ENCODE data around the gene CRYM.
A peak's percentile ranks its signal among the peaks of the same experiment; 100 is the strongest.

CRYM gene

DNA sequence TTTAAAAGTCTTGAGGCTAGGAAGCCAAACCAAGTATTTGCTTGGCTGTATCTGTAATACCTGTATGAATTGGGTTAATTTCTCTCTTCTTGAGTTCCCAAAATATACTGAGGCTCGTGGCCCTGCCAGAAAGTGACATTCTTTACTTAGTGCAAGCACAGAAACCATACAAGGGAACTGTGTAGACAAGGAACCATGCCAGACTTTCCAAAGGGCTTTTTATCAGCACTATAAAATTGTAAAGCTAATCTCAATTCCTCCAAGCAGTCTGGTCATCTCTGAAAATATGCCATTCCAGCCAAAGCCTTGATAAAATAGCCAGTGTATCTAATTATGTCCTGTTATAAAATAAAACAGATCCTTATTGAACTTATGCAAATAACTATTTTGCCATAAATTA, 7.2 kb upstream of the CRYM start:
- Histone ChIP-seq H3K9me3 (ENCODE audit: control insufficient read depth, low read length) (no peaks in the 10 kb centered on the region), H2AK5ac (ENCODE audit: low read length, severe bottlenecking) (no peak overlapping the region), H3K4ac (ENCODE audit: low read depth in 1 of 2, low read length in 2 of 2) (no peak overlapping the region), H3K23ac (ENCODE audit: low read length in 2 of 2) (no peak overlapping the region), H2BK5ac (ENCODE audit: low read depth, low read length, poor library complexity, severe bottlenecking) (no peak overlapping the region), H3K4me3 (ENCODE audit: insufficient read depth in 1 of 2, low read depth in 1 of 2, low read length in 2 of 2) (no peak overlapping the region), H3K18ac (ENCODE audit: low read depth in 1 of 2, low read length in 2 of 2) (no peak overlapping the region), H2BK12ac (ENCODE audit: low read length in 2 of 2) (no peak overlapping the region), H4K8ac (ENCODE audit: low read length) (no peak overlapping the region), H3K27ac (ENCODE audit: low read length, poor library complexity, severe bottlenecking) (no peak overlapping the region), H3K14ac (ENCODE audit: low read length in 2 of 2) (no peak overlapping the region), H3K4me1 (ENCODE audit: control insufficient read depth, insufficient read depth, low read depth, low read length) (peaks cover 1% of the 10 kb centered on the region), H3K4me2 (ENCODE audit: low read length, poor library complexity, severe bottlenecking) (no peak overlapping the region), H3K36me3 (ENCODE audit: control insufficient read depth in 1 of 2, insufficient read depth in 2 of 2, low read depth in 1 of 2, low read length in 2 of 2) (peaks cover 0 to 23% of the 10 kb centered on the region in 2 experiments), H3K9ac (ENCODE audit: low read length) (no peak overlapping the region), H2AFZ (ENCODE audit: low read depth, low read length) (no peak overlapping the region), H3K79me1 (replicated peaks; ENCODE audit: low read length, poor library complexity, severe bottlenecking) (no peaks in the 10 kb centered on the region), H2BK120ac (ENCODE audit: low read depth, low read length) (no peak overlapping the region), H4K91ac (ENCODE audit: low read length) (no peak overlapping the region), H3K27me3 (ENCODE audit: control insufficient read depth in 1 of 2, insufficient read depth in 1 of 2, low read length in 2 of 2) (peaks cover 0 to 8% of the 10 kb centered on the region in 2 experiments), H2BK15ac (ENCODE audit: low read depth, poor library complexity, severe bottlenecking) (no peak overlapping the region)
- no peak for DNase-seq
- 58% methylated on average over 1 of the region's 1 CpG for WGBS

DNA sequence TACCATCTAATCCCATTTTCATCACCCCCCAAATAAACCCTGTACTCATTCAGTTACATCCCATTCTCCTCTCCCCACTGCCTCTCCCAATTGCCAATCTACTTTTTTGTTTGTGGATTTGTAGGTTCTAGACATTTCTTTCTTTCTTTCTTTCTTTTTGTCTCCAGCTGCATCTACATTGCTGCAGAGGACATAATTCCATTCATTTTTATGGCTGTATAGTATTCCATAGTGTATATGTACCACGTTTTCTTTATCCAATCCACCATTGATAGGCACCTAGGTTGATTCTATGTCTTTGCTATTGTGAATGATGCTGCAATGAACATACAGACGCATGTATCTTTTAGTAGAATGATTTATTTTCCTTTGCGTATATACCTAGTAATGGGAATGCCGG, 6.3 kb upstream of the CRYM start:
- H2AK5ac ChIP-seq (ENCODE audit: low read length, severe bottlenecking): no peak overlapping the region
- no peak for DNase-seq
- no peak overlapping the region for H3K4ac ChIP-seq (ENCODE audit: low read depth in 1 of 2, low read length in 2 of 2)
- peak overlapping the region; percentile 97 for H3K4me2 ChIP-seq (ENCODE audit: low read length, poor library complexity, severe bottlenecking)
- peaks cover 0 to 10% of the 10 kb centered on the region in 2 experiments for H3K27me3 ChIP-seq (ENCODE audit: control insufficient read depth in 1 of 2, insufficient read depth in 1 of 2, low read length in 2 of 2)
- H2BK15ac ChIP-seq (ENCODE audit: low read depth, poor library complexity, severe bottlenecking): no peak overlapping the region
- H3K18ac ChIP-seq (ENCODE audit: low read depth in 1 of 2, low read length in 2 of 2): no peak overlapping the region
- H3K14ac ChIP-seq (ENCODE audit: low read length in 2 of 2): no peak overlapping the region
- no peak overlapping the region for H3K23ac ChIP-seq (ENCODE audit: low read length in 2 of 2)
- no peak overlapping the region for H4K8ac ChIP-seq (ENCODE audit: low read length)
- 100% methylated on average over 2 of the region's 4 CpGs for WGBS
- no peak overlapping the region for H2BK12ac ChIP-seq (ENCODE audit: low read length in 2 of 2)
- no peak overlapping the region for H3K27ac ChIP-seq (ENCODE audit: low read length, poor library complexity, severe bottlenecking)
- H3K79me1 ChIP-seq (replicated peaks; ENCODE audit: low read length, poor library complexity, severe bottlenecking): no peaks in the 10 kb centered on the region
- no peak overlapping the region for H2BK5ac ChIP-seq (ENCODE audit: low read depth, low read length, poor library complexity, severe bottlenecking)
- peak overlapping the region; percentile 75 for H3K9ac ChIP-seq (ENCODE audit: low read length)
- peak overlapping the region in 1 of 2 experiments; percentile 74 for H3K4me3 ChIP-seq (ENCODE audit: insufficient read depth in 1 of 2, low read depth in 1 of 2, low read length in 2 of 2)
- H2BK120ac ChIP-seq (ENCODE audit: low read depth, low read length): no peak overlapping the region
- H3K9me3 ChIP-seq (ENCODE audit: control insufficient read depth, low read length): no peaks in the 10 kb centered on the region
- H2AFZ ChIP-seq (ENCODE audit: low read depth, low read length): no peak overlapping the region
- H3K4me1 ChIP-seq (ENCODE audit: control insufficient read depth, insufficient read depth, low read depth, low read length): peaks cover 1% of the 10 kb centered on the region
- H4K91ac ChIP-seq (ENCODE audit: low read length): no peak overlapping the region
- peaks cover 0 to 14% of the 10 kb centered on the region in 2 experiments for H3K36me3 ChIP-seq (ENCODE audit: control insufficient read depth in 1 of 2, insufficient read depth in 2 of 2, low read depth in 1 of 2, low read length in 2 of 2)

DNA sequence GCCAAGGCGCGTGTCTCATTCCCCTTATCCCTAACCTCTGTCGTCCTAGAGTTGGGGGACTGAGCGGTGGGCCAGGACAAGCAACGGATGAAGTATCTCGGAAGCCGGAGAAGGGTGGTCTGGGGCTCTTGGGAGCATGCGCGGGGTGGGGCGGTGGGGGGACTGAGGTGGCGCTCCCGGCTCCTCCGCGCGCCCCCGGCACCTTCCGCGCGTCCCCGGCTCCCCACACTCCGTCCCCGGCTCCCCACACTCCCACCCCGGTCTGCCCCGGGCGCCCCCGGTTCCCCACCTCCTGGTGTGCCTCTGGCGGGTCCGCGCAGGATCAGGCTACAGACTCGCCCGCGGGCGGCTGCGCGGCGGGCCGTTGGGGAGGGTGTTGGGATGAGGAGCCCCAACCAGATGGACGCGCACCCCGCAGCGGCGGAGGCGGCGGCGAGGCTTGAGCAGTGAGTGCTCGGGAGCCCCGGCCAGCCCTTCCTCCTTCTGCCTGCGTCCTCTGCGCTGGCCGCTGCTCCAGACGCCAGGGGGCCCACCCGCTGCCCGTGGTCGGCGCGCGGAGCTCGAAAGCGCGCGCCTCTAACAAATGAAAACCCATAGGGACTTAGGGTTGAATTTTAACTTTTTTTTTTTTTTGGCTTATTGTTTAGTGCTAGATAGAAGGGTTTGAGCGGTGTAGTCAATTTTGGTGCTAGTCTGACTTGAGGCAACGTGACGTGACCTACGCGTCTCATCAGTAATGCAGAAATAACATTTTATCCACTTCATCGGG, 5.6 kb upstream of the CRYM start:
- Histone ChIP-seq H3K36me3 (ENCODE audit: control insufficient read depth in 1 of 2, insufficient read depth in 2 of 2, low read depth in 1 of 2, low read length in 2 of 2) (peaks cover 0 to 9% of the 10 kb centered on the region in 2 experiments), H3K18ac (ENCODE audit: low read depth in 1 of 2, low read length in 2 of 2) (no peak overlapping the region), H3K79me1 (replicated peaks; ENCODE audit: low read length, poor library complexity, severe bottlenecking) (no peaks in the 10 kb centered on the region), H2AFZ (ENCODE audit: low read depth, low read length) (peak overlapping the region; percentile 77), H3K9ac (ENCODE audit: low read length) (peak overlapping the region; percentile 75), H3K4me1 (ENCODE audit: control insufficient read depth, insufficient read depth, low read depth, low read length) (peaks cover 1% of the 10 kb centered on the region), H2BK15ac (ENCODE audit: low read depth, poor library complexity, severe bottlenecking) (no peak overlapping the region), H3K4me3 (ENCODE audit: insufficient read depth in 1 of 2, low read depth in 1 of 2, low read length in 2 of 2) (peak overlapping the region; percentile 65 to 74), H2AK5ac (ENCODE audit: low read length, severe bottlenecking) (no peak overlapping the region), H3K23ac (ENCODE audit: low read length in 2 of 2) (no peak overlapping the region), H2BK120ac (ENCODE audit: low read depth, low read length) (no peak overlapping the region), H3K14ac (ENCODE audit: low read length in 2 of 2) (no peak overlapping the region), H2BK12ac (ENCODE audit: low read length in 2 of 2) (no peak overlapping the region), H3K27ac (ENCODE audit: low read length, poor library complexity, severe bottlenecking) (no peak overlapping the region), H3K9me3 (ENCODE audit: control insufficient read depth, low read length) (no peaks in the 10 kb centered on the region), H2BK5ac (ENCODE audit: low read depth, low read length, poor library complexity, severe bottlenecking) (no peak overlapping the region), H4K91ac (ENCODE audit: low read length) (no peak overlapping the region), H3K4ac (ENCODE audit: low read depth in 1 of 2, low read length in 2 of 2) (no peak overlapping the region), H3K4me2 (ENCODE audit: low read length, poor library complexity, severe bottlenecking) (peak overlapping the region; percentile 97), H4K8ac (ENCODE audit: low read length) (no peak overlapping the region), H3K27me3 (ENCODE audit: control insufficient read depth in 1 of 2, insufficient read depth in 1 of 2, low read length in 2 of 2) (peaks cover 0 to 14% of the 10 kb centered on the region in 2 experiments)
- 5% methylated on average over 39 of the region's 67 CpGs for WGBS
- DNase-seq: peak; percentile 21

DNA sequence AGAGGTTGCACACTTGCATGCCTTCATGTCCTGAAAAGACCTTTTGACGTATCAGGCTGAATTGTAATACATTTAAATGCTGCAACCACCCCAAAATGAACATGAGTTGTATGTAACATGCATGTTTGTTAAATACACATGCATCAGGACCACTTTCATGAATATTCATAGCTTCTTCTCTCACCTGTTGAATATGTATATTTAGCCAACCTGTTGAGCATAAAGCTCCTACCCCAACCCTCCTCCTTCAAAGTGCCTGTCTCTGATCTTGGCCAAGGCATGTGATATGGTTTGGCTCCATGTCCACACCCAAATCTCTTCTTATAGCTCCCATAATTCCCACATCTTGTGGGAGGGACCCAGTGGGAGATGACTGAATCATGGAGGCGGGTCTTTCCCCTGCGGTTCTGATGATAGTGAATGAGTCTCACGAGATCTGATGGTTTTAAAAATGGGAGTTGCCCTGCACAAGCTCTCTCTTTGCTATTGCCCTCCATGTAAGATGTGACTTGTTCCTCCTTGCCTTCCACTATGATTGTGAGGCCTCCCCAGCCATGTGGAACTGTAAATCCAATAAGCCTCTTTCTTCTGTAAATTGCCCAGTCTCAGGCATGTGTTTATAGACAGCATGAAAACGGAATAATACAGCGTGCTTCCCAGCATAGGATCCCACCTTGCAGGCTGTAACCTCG, 3.8 kb upstream of the CRYM start:
- no peak overlapping the region for H3K27ac ChIP-seq (ENCODE audit: low read length, poor library complexity, severe bottlenecking)
- H4K91ac ChIP-seq (ENCODE audit: low read length): no peak overlapping the region
- no peak for DNase-seq
- H2BK5ac ChIP-seq (ENCODE audit: low read depth, low read length, poor library complexity, severe bottlenecking): no peak overlapping the region
- no peak overlapping the region for H2BK15ac ChIP-seq (ENCODE audit: low read depth, poor library complexity, severe bottlenecking)
- no peak overlapping the region for H4K8ac ChIP-seq (ENCODE audit: low read length)
- no peak overlapping the region for H3K18ac ChIP-seq (ENCODE audit: low read depth in 1 of 2, low read length in 2 of 2)
- H2BK120ac ChIP-seq (ENCODE audit: low read depth, low read length): no peak overlapping the region
- no peak overlapping the region for H2AK5ac ChIP-seq (ENCODE audit: low read length, severe bottlenecking)
- H2BK12ac ChIP-seq (ENCODE audit: low read length in 2 of 2): no peak overlapping the region
- 77% methylated on average over 5 of the region's 7 CpGs for WGBS
- no peak overlapping the region for H3K4ac ChIP-seq (ENCODE audit: low read depth in 1 of 2, low read length in 2 of 2)
- H3K36me3 ChIP-seq (ENCODE audit: control insufficient read depth in 1 of 2, insufficient read depth in 2 of 2, low read depth in 1 of 2, low read length in 2 of 2): no peaks in the 10 kb centered on the region
- H3K9me3 ChIP-seq (ENCODE audit: control insufficient read depth, low read length): no peaks in the 10 kb centered on the region
- peaks cover 10 to 30% of the 10 kb centered on the region in 2 experiments for H3K27me3 ChIP-seq (ENCODE audit: control insufficient read depth in 1 of 2, insufficient read depth in 1 of 2, low read length in 2 of 2)
- H2AFZ ChIP-seq (ENCODE audit: low read depth, low read length): no peak overlapping the region
- peaks cover 10% of the 10 kb centered on the region for H3K4me1 ChIP-seq (ENCODE audit: control insufficient read depth, insufficient read depth, low read depth, low read length)
- no peak overlapping the region for H3K14ac ChIP-seq (ENCODE audit: low read length in 2 of 2)
- H3K23ac ChIP-seq (ENCODE audit: low read length in 2 of 2): no peak overlapping the region
- H3K9ac ChIP-seq (ENCODE audit: low read length): no peak overlapping the region
- H3K4me2 ChIP-seq (ENCODE audit: low read length, poor library complexity, severe bottlenecking): no peak overlapping the region
- no peaks in the 10 kb centered on the region for H3K79me1 ChIP-seq (replicated peaks; ENCODE audit: low read length, poor library complexity, severe bottlenecking)
- H3K4me3 ChIP-seq (ENCODE audit: insufficient read depth in 1 of 2, low read depth in 1 of 2, low read length in 2 of 2): no peak overlapping the region
